RKO (cell line): ENCODE measurements around the gene PHRF1.
"Not testable (repeated sequence)": the region's sequence is repeated elsewhere in the genome, so short reads cannot be mapped to it uniquely, and the experiment has no call there.

Experiments
- DNase-seq: peaks from one replicate; pipeline ENCODE4 v3.0.0-alpha.2; 2016; ENCODE audit warnings: low spot score

PHRF1 gene

GRCh38 chr11:654444-654843 is 78.2 kb downstream of the PHRF1 start:
- DNase-seq = not testable (repeated sequence)

DNA sequence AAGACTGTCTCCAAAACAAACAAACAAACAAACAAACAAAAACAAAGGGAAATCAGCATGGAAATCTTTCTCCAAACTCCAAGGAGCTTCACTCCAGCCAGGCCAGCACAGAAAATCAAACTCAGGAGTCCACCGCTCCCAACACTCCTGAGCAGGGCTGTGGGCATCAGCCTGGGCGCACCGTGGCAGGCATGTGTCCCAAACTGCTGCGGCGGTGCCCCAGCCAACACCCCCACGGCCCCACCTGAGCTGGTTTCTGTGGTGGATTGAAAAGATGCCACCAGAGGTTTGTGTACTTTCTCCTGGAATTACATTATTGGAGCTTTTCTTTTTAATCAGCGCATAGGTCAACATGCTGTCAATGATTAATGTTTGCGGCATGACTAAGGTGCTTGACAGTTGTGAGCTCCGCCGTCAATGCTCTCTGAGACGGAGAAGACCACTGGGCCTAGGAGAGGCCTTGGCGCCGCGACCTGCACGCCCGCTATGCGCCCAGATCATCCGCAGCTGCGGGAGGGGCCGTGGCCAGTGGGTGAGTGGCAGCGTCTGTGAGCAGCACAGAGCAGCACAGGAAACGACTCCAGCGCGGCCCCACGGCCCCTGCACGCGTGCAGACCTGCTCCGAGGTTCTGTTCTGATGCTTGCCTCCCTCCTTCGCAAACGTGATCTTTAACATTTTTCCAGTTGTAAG is 78.9 kb downstream of the PHRF1 start:
- no peak for DNase-seq

DNA sequence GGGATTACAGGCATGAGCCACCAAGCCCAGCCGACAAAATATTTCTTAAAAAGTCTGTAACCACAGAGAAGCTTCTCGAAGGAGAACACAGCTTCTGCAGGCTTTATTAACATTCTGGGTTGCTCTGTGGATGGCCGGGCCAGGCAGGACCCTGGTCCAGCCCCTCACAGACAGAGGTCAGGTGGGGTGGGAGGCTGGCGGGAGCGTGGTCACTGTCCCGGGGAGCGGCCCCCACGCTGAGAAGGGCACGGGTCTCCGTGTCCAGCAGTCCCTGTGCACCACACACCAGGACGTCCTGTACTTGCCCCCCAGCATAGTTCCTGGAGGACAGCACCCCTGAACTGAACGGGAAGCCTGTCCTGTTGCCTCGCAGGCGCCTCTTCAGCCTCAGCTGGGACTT is 80.2 kb downstream of the PHRF1 start:
- DNase-seq = no peak

- no peak for DNase-seq
Measured at GRCh38 chr11:656866-657265, 80.6 kb downstream of the PHRF1 start.

DNA sequence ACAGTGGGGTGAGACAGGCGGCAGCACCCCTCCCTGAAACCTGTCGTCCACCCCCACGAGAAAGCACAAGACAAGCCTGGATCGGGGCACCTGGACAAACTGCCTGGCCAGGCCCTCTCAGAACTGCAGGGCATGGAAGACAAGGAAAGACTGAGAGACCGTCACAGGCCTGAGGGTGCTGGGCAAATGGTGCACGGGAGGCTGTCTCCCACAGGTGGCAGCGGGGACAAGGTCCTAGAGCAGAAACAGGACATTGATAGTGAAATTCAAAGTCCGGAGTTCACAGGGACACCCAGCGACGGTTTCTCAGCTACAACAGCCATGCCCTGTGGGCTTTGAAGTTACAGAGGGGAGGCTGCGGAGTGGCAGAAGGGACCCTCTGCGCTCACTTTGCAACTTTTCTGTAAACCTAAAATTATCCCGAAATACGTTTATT is 81.4 kb downstream of the PHRF1 start:
- no peak for DNase-seq

GRCh38 chr11:659532-660085 is 83.3 kb downstream of the PHRF1 start:
- DNase-seq = no peak

GRCh38 chr11:660281-660680 is 84.0 kb downstream of the PHRF1 start:
- DNase-seq = no peak

DNA sequence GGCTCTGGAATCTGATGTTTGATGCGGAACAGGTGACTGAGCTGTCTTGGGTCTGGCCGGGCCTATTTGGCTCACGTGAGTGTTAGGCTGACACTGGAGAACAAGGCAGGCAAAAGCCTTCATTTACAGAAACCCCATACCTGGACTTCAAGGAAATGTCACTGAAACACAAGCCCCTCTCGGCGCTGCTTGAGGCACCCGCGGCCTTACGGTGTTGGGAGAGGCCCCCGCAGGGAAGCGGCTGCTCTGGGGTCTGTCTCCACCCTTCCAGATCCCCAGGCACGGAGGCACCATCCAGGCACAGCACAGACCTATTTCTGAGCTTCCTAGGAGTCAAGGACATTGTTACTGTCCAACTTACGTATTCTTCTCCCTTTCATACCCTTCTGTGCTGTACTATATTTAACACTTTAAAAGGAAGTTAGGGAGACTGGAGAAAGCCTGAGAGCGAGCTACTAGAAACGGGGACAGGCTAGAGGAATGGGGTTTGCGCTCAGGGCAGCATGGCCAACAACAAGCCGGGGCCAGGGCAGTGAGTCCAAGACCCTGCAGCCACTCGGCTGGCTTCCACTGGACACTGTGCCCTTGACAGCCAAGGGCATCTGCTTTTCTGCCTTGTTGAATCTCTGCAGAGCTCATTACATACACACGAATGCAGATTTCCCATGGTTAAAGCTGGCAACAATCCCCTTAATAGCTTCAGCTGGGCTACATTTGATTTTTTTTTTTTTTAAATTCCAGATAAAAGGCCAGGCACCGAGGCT is 84.6 kb downstream of the PHRF1 start:
- DNase-seq = no peak
